OCI-LY7 (cell line): ENCODE results near the gene KATNAL2. TPM values are rescaled to one million over a fixed set of nuclear protein-coding genes. Genes with fewer than 3 reads are reported as not detected.

Experiments used
- BruUV-seq: library from RNA; stranded (reverse); fragments of 400-500 nt; replicated peaks from 2 replicates; lab custom pipeline; 2021; lab: Mats Ljungman, UMichigan
- CTCF ChIA-PET: fragments of 300-600 bp; sonication (Branson Sonifier 250); formaldehyde crosslinking; loops from one replicate; lab custom pipeline; 2022; ENCODE audit warnings: antibody characterized with exemption; ENCODE audit not compliant: unreplicated experiment; lab: Charles Lee
- POLR2A ChIA-PET: fragments of 300-600 bp; sonication (Branson Sonifier 250); formaldehyde crosslinking; loops from one replicate; lab custom pipeline; 2022; ENCODE audit warnings: antibody characterized with exemption; lab: Charles Lee
- DNase-seq: peaks from one replicate; pipeline ENCODE4 v3.0.0-alpha.2; 2015; ENCODE audit warnings: low spot score
- H2AFZ ChIP-seq: fragments of 200-600 bp; sonication (generic), shearing (Covaris generic); 2 replicates; pipeline ENCODE4 v1.6.1; 2014; ENCODE audit warnings: mild to moderate bottlenecking, antibody characterized with exemption, low read length, moderate library complexity
- H3K27ac ChIP-seq: fragments of 200-600 bp; sonication (generic); 2 replicates; pipeline ENCODE4 v1.5.1; 2014; ENCODE audit warnings: mixed run types, low read depth, mild to moderate bottlenecking, moderate library complexity, low read length, inconsistent platforms; ENCODE audit not compliant: poor library complexity, severe bottlenecking
- H3K36me3 ChIP-seq: fragments of 200-600 bp; sonication (generic); 2 replicates; pipeline ENCODE4 v1.6.1; 2014; ENCODE audit warnings: mild to moderate bottlenecking, antibody characterized with exemption, low read length, moderate library complexity, mixed read lengths; ENCODE audit not compliant: insufficient read depth
- H3K4me1 ChIP-seq: fragments of 200-600 bp; sonication (generic); 2 replicates; pipeline ENCODE4 v1.5.1; 2014; ENCODE audit warnings: mild to moderate bottlenecking, low read length; ENCODE audit not compliant: insufficient read depth, poor library complexity, severe bottlenecking
- H3K4me2 ChIP-seq: fragments of 200-600 bp; sonication (generic); 2 replicates; pipeline ENCODE4 v1.6.1; 2014; ENCODE audit warnings: mild to moderate bottlenecking, low read length
- H3K4me3 ChIP-seq: fragments of 200-600 bp; sonication (generic); 2 replicates; pipeline ENCODE4 v1.5.1; 2014; ENCODE audit warnings: mild to moderate bottlenecking, low read depth, low read length; ENCODE audit not compliant: poor library complexity, severe bottlenecking
- H3K79me2 ChIP-seq: fragments of 200-600 bp; sonication (generic); 2 replicates; pipeline ENCODE4 v1.6.1; 2016; ENCODE audit warnings: low read depth, mild to moderate bottlenecking, low read length, moderate library complexity, mixed read lengths; ENCODE audit not compliant: insufficient read depth
- H3K9me2 ChIP-seq: fragments of 200-600 bp; sonication (generic); 2 replicates; pipeline ENCODE4 v1.6.1; 2016; ENCODE audit warnings: mild to moderate bottlenecking, low read length, mixed read lengths; ENCODE audit not compliant: insufficient read depth
- H3K9me3 ChIP-seq: fragments of 200-600 bp; sonication (generic); 2 replicates; pipeline ENCODE4 v1.6.1; 2014; ENCODE audit warnings: mild to moderate bottlenecking, mixed run types, low read length, mixed read lengths
- H4K20me1 ChIP-seq: fragments of 200-600 bp; sonication (generic); 2 replicates; pipeline ENCODE4 v1.6.1; 2014; ENCODE audit warnings: mild to moderate bottlenecking, antibody characterized with exemption, low read length, moderate library complexity, mixed read lengths; ENCODE audit not compliant: insufficient read depth
- EZH2phosphoT487 ChIP-seq: fragments of 200-600 bp; sonication (generic); IDR thresholded peaks from 2 replicates; pipeline ENCODE4 v1.6.1; 2018; ENCODE audit warnings: low read depth, borderline replicate concordance, mild to moderate bottlenecking, mixed run types, antibody characterized with exemption, low read length, moderate library complexity, mixed read lengths
- intact Hi-C: fragments of 100-400 bp; cut with micrococcal nuclease; formaldehyde crosslinking; loops from one replicate; pipeline ENCODE4 v1.10.0; 2022; ENCODE audit not compliant: unreplicated experiment
- total RNA-seq, 2 experiments: library from RNA; depleted of rRNA in 1 of 2; stranded (reverse); fragments of >200 nt in 1 of 2; shearing (Covaris generic) in 1 of 2; gene quantifications; 2 replicates each; pipeline ENCODE4 v1.2.3, GENCODE V29; 2014 to 2022
- TF ChIP-seq, protein P1 (sequence below): fragments of 200-600 bp; sonication (generic); conservative IDR thresholded peaks from 2 replicates; pipeline ENCODE4 v1.5.1; 2014; ENCODE audit warnings: mild to moderate bottlenecking, antibody characterized with exemption, low read length, moderate library complexity, mixed read lengths

KATNAL2 gene
- total RNA-seq, 2 experiments from 2014 or later = 5.7 to 16.1 TPM

DNA sequence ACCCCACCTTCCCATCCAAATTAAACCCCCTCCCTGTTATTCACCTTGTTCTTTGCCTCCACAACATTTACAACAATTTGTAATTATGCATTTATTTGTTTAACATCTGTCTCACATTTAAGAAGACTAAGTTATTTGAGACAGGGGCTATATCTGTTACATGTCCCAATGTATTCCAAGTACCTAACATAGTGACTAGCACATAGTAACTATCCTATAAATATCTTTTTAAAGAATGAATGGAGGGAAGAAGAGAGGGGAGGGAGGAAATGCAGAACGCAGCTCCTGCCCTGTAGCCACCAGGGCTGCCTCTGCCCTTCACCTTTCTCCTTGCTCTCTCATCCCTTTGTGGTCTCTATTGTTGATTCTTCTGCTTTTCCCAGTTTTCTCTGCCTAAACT, 192.3 kb downstream of the KATNAL2 start:
- Histone ChIP-seq H3K79me2 (no peaks in the 10 kb centered on the region), H4K20me1 (no peaks in the 10 kb centered on the region), H3K4me1 (no peaks in the 10 kb centered on the region), H3K4me3 (no peak overlapping the region), H3K36me3 (no peaks in the 10 kb centered on the region; the same call in 1 of the 2 replicates), H3K9me3 (no peaks in the 10 kb centered on the region), H3K4me2 (no peak overlapping the region), H2AFZ (no peak overlapping the region), H3K27ac (no peak overlapping the region), H3K9me2 (no peaks in the 10 kb centered on the region)
- intact Hi-C loops = no loop called here
- BruUV-seq = no TSS peak
- TF ChIP-seq, protein P1, sequence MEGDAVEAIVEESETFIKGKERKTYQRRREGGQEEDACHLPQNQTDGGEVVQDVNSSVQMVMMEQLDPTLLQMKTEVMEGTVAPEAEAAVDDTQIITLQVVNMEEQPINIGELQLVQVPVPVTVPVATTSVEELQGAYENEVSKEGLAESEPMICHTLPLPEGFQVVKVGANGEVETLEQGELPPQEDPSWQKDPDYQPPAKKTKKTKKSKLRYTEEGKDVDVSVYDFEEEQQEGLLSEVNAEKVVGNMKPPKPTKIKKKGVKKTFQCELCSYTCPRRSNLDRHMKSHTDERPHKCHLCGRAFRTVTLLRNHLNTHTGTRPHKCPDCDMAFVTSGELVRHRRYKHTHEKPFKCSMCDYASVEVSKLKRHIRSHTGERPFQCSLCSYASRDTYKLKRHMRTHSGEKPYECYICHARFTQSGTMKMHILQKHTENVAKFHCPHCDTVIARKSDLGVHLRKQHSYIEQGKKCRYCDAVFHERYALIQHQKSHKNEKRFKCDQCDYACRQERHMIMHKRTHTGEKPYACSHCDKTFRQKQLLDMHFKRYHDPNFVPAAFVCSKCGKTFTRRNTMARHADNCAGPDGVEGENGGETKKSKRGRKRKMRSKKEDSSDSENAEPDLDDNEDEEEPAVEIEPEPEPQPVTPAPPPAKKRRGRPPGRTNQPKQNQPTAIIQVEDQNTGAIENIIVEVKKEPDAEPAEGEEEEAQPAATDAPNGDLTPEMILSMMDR = no peak
- TF ChIP-seq EZH2phosphoT487 = no peak
- DNase-seq = no peak
- ChIA-PET CTCF (no interaction called here), POLR2A (interaction anchor here (0.5 kb wide), 1 partner anchor 17 kb away, joined by 3 read pairs; no protein-coding TSS in a partner anchor)

DNA sequence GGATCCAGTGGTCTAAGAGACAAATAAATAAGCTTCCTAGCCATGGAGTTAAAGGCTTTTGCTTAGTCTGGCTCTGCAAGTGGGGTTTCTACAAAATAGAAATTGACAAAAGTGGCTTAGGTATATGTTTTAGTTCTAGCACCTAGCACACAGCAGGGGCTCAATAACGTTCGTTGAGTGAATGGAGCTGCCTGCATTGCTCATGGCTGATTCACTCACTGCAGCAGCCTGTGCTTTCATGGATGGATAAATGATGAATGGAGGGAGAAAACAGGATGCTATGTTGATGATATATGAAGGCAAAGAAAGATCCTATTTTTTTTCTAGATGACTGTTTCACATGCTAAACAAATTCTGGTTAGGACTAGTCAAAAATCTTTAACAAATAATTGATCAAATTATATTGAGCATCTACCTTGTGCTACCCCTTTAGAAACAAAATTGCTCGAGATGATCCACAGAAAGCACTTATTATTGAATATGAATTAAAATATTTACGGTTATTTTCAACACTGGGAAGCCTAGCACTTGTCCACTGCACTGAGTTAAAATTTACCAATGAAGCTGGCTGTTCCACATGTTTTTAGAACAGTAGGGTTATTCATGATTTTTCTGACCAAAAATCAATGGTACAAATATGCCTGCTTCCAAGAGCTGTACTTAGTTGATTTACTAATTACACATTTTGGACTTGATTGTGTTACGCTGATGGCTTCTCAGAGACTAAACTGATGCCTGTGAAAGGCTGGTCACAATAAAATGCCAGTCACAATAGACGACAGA, 193.3 kb downstream of the KATNAL2 start:
- Histone ChIP-seq H3K4me1 (no peaks in the 10 kb centered on the region), H4K20me1 (no peaks in the 10 kb centered on the region), H3K79me2 (no peaks in the 10 kb centered on the region), H3K4me2 (no peak overlapping the region), H2AFZ (no peak overlapping the region), H3K9me3 (no peaks in the 10 kb centered on the region), H3K9me2 (no peaks in the 10 kb centered on the region), H3K4me3 (no peak overlapping the region), H3K27ac (no peak overlapping the region), H3K36me3 (no peaks in the 10 kb centered on the region; the same call in 1 of the 2 replicates)
- DNase-seq = no peak
- POLR2A ChIA-PET = interaction anchor here (0.6 kb wide), 2 partner anchors 781 to 1071 kb away, joined by 3 to 6 read pairs; no protein-coding TSS in a partner anchor
- TF ChIP-seq, protein P1 = no peak
- TF ChIP-seq EZH2phosphoT487 = no peak
- CTCF ChIA-PET = no interaction called here
- no TSS peak for BruUV-seq
- intact Hi-C loops = no loop called here
